A673 (cell line): ENCODE measurements around the gene TANC1. TPM values are rescaled to one million over a fixed set of nuclear protein-coding genes. Genes with fewer than 3 reads are reported as not detected.

Experiments
- BruUV-seq: library from RNA; stranded (reverse); fragments of 400-500 nt; replicated peaks from 2 replicates; lab custom pipeline; 2021; lab: Mats Ljungman, UMichigan
- CTCF ChIA-PET: fragments of 300-600 bp; sonication (Branson Sonifier 250); formaldehyde crosslinking; loops from one replicate; lab custom pipeline; 2022; ENCODE audit warnings: antibody characterized with exemption; lab: Charles Lee
- POLR2A ChIA-PET: fragments of 300-600 bp; sonication (Branson Sonifier 250); formaldehyde crosslinking; loops from one replicate; lab custom pipeline; 2022; ENCODE audit warnings: antibody characterized with exemption; ENCODE audit not compliant: low non-redundant PET; lab: Charles Lee
- DNase-seq: peaks from one replicate; pipeline ENCODE4 v3.0.0-alpha.2; 2015; ENCODE audit warnings: low spot score
- H3K27ac ChIP-seq: fragments of 200-600 bp; sonication (generic); 2 replicates; pipeline ENCODE4 v1.5.1; 2016; ENCODE audit warnings: mixed run types, low read depth, mild to moderate bottlenecking, mixed read lengths, antibody characterized with exemption, low read length; ENCODE audit not compliant: poor library complexity, severe bottlenecking
- H3K27me3 ChIP-seq: fragments of 200-600 bp; sonication (generic); replicated peaks from 2 replicates; pipeline ENCODE4 v1.6.1; 2017; ENCODE audit warnings: mixed run types, low read depth, mild to moderate bottlenecking, mixed read lengths, antibody characterized with exemption, low read length; ENCODE audit not compliant: insufficient read depth, poor library complexity
- H3K36me3 ChIP-seq: fragments of 200-600 bp; sonication (generic); 2 replicates; pipeline ENCODE4 v1.6.1; 2016; ENCODE audit warnings: mixed run types, mild to moderate bottlenecking, mixed read lengths, antibody characterized with exemption, low read length; ENCODE audit not compliant: insufficient read depth, poor library complexity, severe bottlenecking
- H3K4me1 ChIP-seq: fragments of 200-600 bp; sonication (generic); 2 replicates; pipeline ENCODE4 v1.6.1; 2017; ENCODE audit warnings: mixed run types, mild to moderate bottlenecking, mixed read lengths, antibody characterized with exemption, low read length; ENCODE audit not compliant: insufficient read depth, poor library complexity, severe bottlenecking
- H3K4me3 ChIP-seq: fragments of 200-600 bp; sonication (generic); 2 replicates; pipeline ENCODE4 v1.5.1; 2016; ENCODE audit warnings: low read depth, mixed run types, mild to moderate bottlenecking, mixed read lengths, low read length; ENCODE audit not compliant: poor library complexity, severe bottlenecking
- H3K9me3 ChIP-seq: fragments of 200-600 bp; sonication (generic); 2 replicates; pipeline ENCODE4 v1.6.1; 2016; ENCODE audit warnings: mixed run types, low read depth, mild to moderate bottlenecking, mixed read lengths, antibody characterized with exemption, low read length; ENCODE audit not compliant: poor library complexity, severe bottlenecking
- EZH2 ChIP-seq: fragments of 200-600 bp; sonication (generic); IDR thresholded peaks from 2 replicates; pipeline ENCODE4 v1.6.1; 2017; ENCODE audit warnings: borderline replicate concordance, low read depth, mild to moderate bottlenecking, mixed read lengths, antibody characterized with exemption, low read length; ENCODE audit not compliant: poor library complexity, severe bottlenecking
- intact Hi-C: fragments of 100-400 bp; cut with micrococcal nuclease; formaldehyde crosslinking; loops from one replicate; pipeline ENCODE4 v1.10.0; 2022; ENCODE audit not compliant: unreplicated experiment
- total RNA-seq: library from RNA; stranded (reverse); gene quantifications from 2 replicates; pipeline ENCODE4 v1.2.3, GENCODE V29; 2021
- TF ChIP-seq, protein P1 (sequence below): fragments of 300-800, 200-600 bp; sonication (generic); conservative IDR thresholded peaks from 2 replicates; pipeline ENCODE4 v1.5.1; 2017; ENCODE audit warnings: low read depth, mild to moderate bottlenecking, antibody characterized with exemption, low read length, moderate library complexity, mixed read lengths

The TANC1 gene
- total RNA-seq, 1 experiment from 2014 or later, result 9.0 TPM

DNA sequence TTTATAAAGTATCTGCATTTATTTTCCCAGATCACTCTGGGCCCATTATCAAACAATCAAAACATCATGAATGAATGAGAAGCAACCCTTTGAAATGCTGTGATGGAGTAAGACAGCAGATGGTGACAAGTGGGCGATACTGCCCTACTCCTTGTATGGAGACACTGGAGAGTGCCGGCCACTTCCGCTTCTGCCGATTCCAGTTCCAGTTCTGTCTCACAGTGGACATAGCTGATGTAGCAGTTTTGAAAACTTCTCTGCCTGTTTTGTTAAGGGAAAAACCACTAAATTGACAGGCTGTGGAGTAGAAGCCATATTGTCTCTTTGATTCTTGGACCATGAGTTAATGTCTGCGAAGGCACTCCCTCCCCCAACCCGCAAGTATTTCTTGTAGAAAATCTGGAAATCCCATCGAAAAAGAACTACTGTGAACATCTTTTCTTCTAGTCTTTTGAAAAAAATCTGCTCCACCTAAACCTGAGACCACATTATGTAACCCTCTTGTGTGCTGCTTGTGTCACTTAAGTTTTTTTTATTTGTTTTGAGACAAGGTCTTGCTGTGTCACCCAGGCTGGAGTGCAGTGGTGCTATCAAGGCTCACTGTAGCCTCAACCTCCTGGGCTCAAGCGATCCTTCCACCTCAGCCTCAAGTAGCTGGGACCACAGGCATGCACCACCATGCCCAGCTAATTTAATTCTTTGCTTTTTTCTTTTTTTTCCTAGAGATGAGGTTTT lies 133.5 kb downstream of the TANC1 start:
- intact Hi-C loops, result no loop called here
- CTCF ChIA-PET, result no interaction called here
- no TSS peak for BruUV-seq

DNA sequence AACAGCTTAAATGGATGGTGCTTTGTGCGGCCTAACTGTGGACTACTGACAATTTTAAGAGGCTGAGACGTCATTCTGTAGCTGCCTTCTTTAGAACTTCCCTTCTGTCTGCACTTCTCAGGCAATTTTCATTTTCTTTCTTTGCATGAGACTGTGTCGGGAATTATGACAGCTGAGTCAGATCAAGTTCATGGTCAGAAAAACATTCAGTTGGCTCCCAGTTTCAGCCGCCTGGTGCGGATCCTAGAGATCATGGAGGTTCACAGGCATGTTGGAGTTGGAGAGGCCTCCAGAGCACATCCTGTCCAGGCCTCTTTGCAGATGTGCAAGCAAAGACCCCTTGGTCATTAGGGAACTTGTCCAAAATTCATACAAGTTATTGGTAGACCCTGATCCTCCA lies 135.0 kb downstream of the TANC1 start:
- H3K36me3 ChIP-seq, result no peaks in the 10 kb centered on the region
- H3K9me3 ChIP-seq, result no peaks in the 10 kb centered on the region
- intact Hi-C loops, result no loop called here
- H3K27me3 ChIP-seq, result no peaks in the 10 kb centered on the region
- no TSS peak for BruUV-seq
- no peak overlapping the region for H3K27ac ChIP-seq
- ChIA-PET POLR2A (no interaction called here), CTCF (no interaction called here)
- DNase-seq, result no peak
- no peak overlapping the region for H3K4me3 ChIP-seq
- no peaks in the 10 kb centered on the region for H3K4me1 ChIP-seq
- TF ChIP-seq EZH2, result no peak
- TF ChIP-seq, protein P1, sequence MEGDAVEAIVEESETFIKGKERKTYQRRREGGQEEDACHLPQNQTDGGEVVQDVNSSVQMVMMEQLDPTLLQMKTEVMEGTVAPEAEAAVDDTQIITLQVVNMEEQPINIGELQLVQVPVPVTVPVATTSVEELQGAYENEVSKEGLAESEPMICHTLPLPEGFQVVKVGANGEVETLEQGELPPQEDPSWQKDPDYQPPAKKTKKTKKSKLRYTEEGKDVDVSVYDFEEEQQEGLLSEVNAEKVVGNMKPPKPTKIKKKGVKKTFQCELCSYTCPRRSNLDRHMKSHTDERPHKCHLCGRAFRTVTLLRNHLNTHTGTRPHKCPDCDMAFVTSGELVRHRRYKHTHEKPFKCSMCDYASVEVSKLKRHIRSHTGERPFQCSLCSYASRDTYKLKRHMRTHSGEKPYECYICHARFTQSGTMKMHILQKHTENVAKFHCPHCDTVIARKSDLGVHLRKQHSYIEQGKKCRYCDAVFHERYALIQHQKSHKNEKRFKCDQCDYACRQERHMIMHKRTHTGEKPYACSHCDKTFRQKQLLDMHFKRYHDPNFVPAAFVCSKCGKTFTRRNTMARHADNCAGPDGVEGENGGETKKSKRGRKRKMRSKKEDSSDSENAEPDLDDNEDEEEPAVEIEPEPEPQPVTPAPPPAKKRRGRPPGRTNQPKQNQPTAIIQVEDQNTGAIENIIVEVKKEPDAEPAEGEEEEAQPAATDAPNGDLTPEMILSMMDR, result no peak

More for the DNA sequence above, 133.5 kb downstream of the TANC1 start:
- Histone ChIP-seq H3K4me3 (no peak overlapping the region), H3K36me3 (no peaks in the 10 kb centered on the region), H3K27ac (no peak overlapping the region), H3K27me3 (no peaks in the 10 kb centered on the region), H3K9me3 (no peaks in the 10 kb centered on the region), H3K4me1 (no peaks in the 10 kb centered on the region)
- POLR2A ChIA-PET, result no interaction called here
- TF ChIP-seq EZH2, result no peak
- TF ChIP-seq, protein P1, result no peak
- DNase-seq, result no peak

DNA sequence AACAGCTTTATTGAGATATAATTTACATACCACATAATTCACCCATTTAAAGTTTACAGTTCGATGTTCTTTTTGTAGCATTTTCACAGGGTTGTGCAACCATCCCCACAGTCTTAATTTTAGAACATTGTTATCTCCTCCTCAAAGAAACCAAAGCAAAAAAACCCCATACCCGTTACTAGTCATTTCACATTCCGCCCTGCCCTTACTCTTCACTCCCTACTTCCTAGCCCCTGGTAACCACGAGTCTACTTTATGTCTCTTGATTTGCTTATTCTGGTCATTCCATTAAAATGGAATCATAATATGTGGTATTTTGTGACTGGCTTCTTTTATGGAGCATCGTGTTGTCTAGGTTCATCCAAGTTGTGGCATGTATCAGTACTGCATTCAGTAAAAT lies 137.7 kb downstream of the TANC1 start:
- no peaks in the 10 kb centered on the region for H3K36me3 ChIP-seq
- TF ChIP-seq EZH2, result no peak
- TF ChIP-seq, protein P1, result no peak
- ChIA-PET CTCF (no interaction called here), POLR2A (no interaction called here)
- no peak overlapping the region for H3K4me3 ChIP-seq
- no peak for DNase-seq
- intact Hi-C loops, result no loop called here
- no peak overlapping the region for H3K27ac ChIP-seq
- no peaks in the 10 kb centered on the region for H3K9me3 ChIP-seq
- H3K27me3 ChIP-seq, result no peaks in the 10 kb centered on the region
- no peaks in the 10 kb centered on the region for H3K4me1 ChIP-seq
- BruUV-seq, result no TSS peak
